Mucosa of descending colon (tissue), 3 donors: Measurements from ENCODE around the gene HPS3. TPM values are rescaled to one million over a fixed set of nuclear protein-coding genes. Genes with fewer than 3 reads are reported as not detected.
A peak's percentile ranks its signal among the peaks of the same experiment; 100 is the strongest.

Source experiments
- ATAC-seq: fragments of 200-7000 bp; cut with Tn5 transposase; one replicate; pipeline ENCODE4 v1.9.1; 2020; ENCODE audit warnings: mild to moderate bottlenecking, moderate library complexity
- DNase-seq, 3 donors: peaks; one replicate each; pipeline ENCODE4 v3.0.0-alpha.2; 2020
- H3K36me3 ChIP-seq: fragments of 200-600 bp; one replicate; pipeline ENCODE4 v1.8.0; 2021; ENCODE audit warnings: low read depth, mild to moderate bottlenecking
- H3K4me1 ChIP-seq: fragments of 200-600 bp; one replicate; pipeline ENCODE4 v1.8.0; 2021; ENCODE audit warnings: low read depth, mild to moderate bottlenecking
- H3K4me3 ChIP-seq: fragments of 200-600 bp; one replicate; pipeline ENCODE4 v1.8.0; 2021; ENCODE audit warnings: mild to moderate bottlenecking
- H3K9me3 ChIP-seq: fragments of 200-600 bp; one replicate; pipeline ENCODE4 v1.8.0; 2021; ENCODE audit warnings: mild to moderate bottlenecking
- intact Hi-C, 2 donors: fragments of 100-400 bp; cut with DNase I in 1 of 2; cut with micrococcal nuclease in 1 of 2; formaldehyde crosslinking; loops; one replicate each; pipeline versions ENCODE4 v1.11.0 to v1.11.1; 2022; cut with DNase I, micrococcal nuclease
- total RNA-seq, 3 donors: library from RNA; stranded (reverse); fragmentation: NEBNext Ultra II Directional in 2 of 3; extraction: Animal tissue kit (Norgen Biotek cat#: 25700) in 2 of 3; gene quantifications; one replicate each; pipeline versions ENCODE4 v1.2.1 to v1.2.4, GENCODE V29; 2021 to 2023
- TF ChIP-seq, protein P1 (sequence below): fragments of 200-600 bp; IDR thresholded peaks from one replicate; pipeline ENCODE4 v1.8.0; 2022; ENCODE audit warnings: antibody characterized with exemption, mild to moderate bottlenecking
- donor health status: DM: no; HTN: no; CAD: no; lungs with moderate emphysema.
- donor health status: DM: no; HTN: no; CAD: no.
- donor health status: DM: no; HTN: yes; CAD: no.

The HPS3 gene
- total RNA-seq, 3 donors from 2014 or later: 14.5 to 24.2 (median 20.2) TPM

GRCh38 chr3:149086232-149086988 is 43.0 kb upstream of the HPS3 start, which contains the start of gene HLTF:
TSS of gene HLTF (minus strand) at chr3:149086533. CDS start at chr3:149086336, 197 bp downstream.
- ATAC-seq: peak; percentile 99

DNA sequence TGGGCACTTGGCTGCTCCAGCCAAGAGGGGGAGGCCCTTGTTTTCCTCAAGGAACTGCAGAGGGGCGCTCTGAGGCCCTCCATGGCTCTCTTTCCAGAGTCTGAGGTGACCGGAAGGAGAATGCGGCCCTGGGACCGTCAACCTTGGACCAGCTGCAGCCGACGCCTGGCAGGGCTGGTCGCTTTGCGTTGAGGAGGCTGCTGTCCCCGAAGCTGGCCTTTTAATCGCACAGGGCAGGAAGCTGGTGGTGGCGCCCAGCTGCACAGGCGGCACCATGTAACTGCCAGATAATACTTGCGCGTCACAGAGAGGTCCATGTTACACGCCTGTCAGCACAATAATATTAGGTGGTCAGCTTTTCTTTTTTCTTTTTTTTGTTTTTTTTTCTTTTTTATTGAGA is 42.2 kb upstream of the HPS3 start:
- intact Hi-C loops: no loop called here
- Histone ChIP-seq H3K4me3 (no peak overlapping the region), H3K9me3 (no peaks in the 10 kb centered on the region), H3K4me1 (no peaks in the 10 kb centered on the region), H3K36me3 (no peaks in the 10 kb centered on the region)
- DNase-seq: peak in 1 of 3 donors; percentile 46
- TF ChIP-seq, protein P1, sequence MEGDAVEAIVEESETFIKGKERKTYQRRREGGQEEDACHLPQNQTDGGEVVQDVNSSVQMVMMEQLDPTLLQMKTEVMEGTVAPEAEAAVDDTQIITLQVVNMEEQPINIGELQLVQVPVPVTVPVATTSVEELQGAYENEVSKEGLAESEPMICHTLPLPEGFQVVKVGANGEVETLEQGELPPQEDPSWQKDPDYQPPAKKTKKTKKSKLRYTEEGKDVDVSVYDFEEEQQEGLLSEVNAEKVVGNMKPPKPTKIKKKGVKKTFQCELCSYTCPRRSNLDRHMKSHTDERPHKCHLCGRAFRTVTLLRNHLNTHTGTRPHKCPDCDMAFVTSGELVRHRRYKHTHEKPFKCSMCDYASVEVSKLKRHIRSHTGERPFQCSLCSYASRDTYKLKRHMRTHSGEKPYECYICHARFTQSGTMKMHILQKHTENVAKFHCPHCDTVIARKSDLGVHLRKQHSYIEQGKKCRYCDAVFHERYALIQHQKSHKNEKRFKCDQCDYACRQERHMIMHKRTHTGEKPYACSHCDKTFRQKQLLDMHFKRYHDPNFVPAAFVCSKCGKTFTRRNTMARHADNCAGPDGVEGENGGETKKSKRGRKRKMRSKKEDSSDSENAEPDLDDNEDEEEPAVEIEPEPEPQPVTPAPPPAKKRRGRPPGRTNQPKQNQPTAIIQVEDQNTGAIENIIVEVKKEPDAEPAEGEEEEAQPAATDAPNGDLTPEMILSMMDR: no peak
- no peak for ATAC-seq

More at GRCh38 chr3:149086232-149086988, 43.0 kb upstream of the HPS3 start, which contains the start of gene HLTF:
- TF ChIP-seq, protein P1: no peak
- Histone ChIP-seq H3K9me3 (no peaks in the 10 kb centered on the region), H3K36me3 (no peaks in the 10 kb centered on the region), H3K4me3 (peak within 1 kb of the TSS; percentile 52), H3K4me1 (no peaks in the 10 kb centered on the region)
- intact Hi-C loops: no loop called here
- peak; percentile 93 to 95 (median 93) for DNase-seq

- no peak for DNase-seq
- no peak for ATAC-seq
- no peak overlapping the region for H3K4me3 ChIP-seq
- intact Hi-C loops: no loop called here
- H3K36me3 ChIP-seq: no peaks in the 10 kb centered on the region
- no peaks in the 10 kb centered on the region for H3K4me1 ChIP-seq
- H3K9me3 ChIP-seq: no peaks in the 10 kb centered on the region
- TF ChIP-seq, protein P1: no peak
These were observed 40.0 kb upstream of the HPS3 start for GRCh38 chr3:149089395-149089794.

DNA sequence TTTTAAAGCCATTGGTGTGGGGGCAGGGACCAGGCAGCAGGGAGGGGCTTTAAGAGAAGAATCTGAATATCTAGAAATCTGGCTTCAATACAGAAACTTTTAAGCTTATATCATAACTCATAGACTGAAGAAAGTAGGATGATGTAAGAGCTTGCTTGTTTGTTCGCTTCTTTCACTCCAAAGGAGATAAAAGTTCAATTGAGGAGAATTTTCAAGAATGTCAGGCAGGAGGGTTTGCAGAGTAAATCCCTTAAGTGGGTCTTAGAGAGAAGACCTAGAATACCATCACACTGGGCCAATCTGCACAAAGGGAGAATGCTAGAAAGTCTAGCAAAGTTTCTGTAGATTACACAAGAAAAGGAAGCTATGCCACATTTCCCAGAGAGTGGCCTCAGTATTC is 39.0 kb upstream of the HPS3 start:
- intact Hi-C loops: no loop called here
- Histone ChIP-seq H3K4me3 (no peak overlapping the region), H3K4me1 (no peaks in the 10 kb centered on the region), H3K36me3 (no peaks in the 10 kb centered on the region), H3K9me3 (no peaks in the 10 kb centered on the region)
- DNase-seq (no peak), ATAC-seq (no peak)
- TF ChIP-seq, protein P1: no peak

DNA sequence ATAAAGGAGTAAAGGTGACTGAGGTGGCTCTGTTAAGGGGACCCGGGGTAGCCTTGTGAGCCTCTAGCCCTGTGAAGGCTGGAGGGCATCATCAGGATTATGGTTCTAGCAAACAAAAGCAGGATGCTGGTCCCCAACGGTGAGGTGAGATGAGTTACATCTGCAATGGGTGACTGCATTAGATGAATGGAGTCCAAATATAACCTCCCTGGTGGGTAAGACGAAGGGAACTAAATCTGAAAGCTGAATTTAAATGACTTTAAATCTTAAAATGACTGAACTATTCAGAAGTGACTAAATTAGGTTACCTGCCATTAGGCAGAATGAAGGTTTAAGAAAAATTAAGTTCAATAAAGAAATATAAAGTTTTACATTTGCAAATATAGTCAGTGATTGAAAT is 38.5 kb upstream of the HPS3 start:
- Histone ChIP-seq H3K36me3 (no peaks in the 10 kb centered on the region), H3K4me1 (no peaks in the 10 kb centered on the region), H3K4me3 (no peak overlapping the region), H3K9me3 (no peaks in the 10 kb centered on the region)
- intact Hi-C loops: no loop called here
- TF ChIP-seq, protein P1: no peak
- DNase-seq (no peak), ATAC-seq (no peak)
